GM21619 (cell line): ENCODE results near the gene HHIPL1.

ENCODE experiments used
- ATAC-seq: cut with Tn5 transposase; IDR thresholded peaks from one replicate; pipeline ENCODE4 v1.9.1; 2021; ENCODE audit not compliant: unreplicated experiment

Gene HHIPL1

DNA sequence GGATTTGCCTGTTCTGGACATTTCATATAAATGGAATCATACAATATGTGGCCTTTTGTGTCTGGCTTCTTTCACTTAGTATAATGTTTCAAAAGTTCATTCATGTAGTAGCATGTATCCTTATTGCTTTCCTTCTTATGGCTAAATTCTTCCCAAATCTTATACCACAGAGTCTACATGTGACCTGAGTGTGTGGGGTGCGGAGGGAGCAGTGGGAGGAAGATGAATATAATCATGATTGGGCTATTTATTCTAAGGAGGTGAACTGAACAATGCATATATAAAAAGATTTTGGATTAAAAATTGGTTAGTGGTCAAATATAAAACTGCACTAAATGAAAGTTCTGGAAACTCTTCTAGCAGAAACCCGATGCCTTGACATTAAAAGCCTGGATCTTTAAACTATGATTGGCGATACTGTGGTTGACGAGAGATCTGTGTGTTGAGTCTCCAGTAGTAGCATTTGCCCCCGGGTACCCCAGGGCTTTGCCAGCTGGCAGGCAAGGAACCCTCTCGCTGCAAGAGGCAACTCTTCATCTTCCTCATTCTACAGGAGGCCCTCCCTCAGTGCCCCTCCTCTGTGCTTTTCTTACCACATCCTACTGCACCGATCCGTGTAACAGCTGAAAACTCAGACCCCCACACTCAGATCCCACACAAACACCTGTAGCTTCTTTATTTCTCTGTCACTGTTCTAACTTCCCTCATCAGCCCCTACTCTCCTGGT lies 41.8 kb downstream of the HHIPL1 start:
- ATAC-seq, result no peak

GRCh38 chr14:99687284-99688209 lies 42.6 kb downstream of the HHIPL1 start:
- ATAC-seq, result no peak

- no peak for ATAC-seq
These were observed 43.3 kb downstream of the HHIPL1 start for GRCh38 chr14:99688210-99688581.

DNA sequence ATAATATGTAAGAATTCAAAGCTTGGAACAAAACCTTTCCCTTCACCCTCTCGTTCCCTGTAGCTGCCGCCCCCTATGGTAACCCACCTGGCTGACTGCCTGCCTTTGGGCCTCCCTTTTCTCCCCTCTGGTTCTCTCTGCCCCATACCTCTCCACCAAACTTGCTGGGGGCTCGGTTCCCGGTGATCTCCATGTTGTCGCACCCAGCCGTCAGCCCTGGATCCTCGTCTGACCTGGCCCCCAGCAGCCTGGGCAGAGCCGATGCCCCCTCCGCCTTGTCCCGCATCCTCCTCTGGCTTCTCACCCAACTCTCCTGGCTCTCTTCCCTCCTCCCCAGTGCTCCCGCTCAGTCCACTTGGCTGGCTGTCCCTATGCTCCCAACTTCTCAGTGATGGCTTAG lies 43.7 kb downstream of the HHIPL1 start:
- ATAC-seq, result no peak

- ATAC-seq, result no peak
These were observed 44.6 kb downstream of the HHIPL1 start for GRCh38 chr14:99689266-99690236.

- no peak for ATAC-seq
These were observed 45.7 kb downstream of the HHIPL1 start for GRCh38 chr14:99690636-99691035.

DNA sequence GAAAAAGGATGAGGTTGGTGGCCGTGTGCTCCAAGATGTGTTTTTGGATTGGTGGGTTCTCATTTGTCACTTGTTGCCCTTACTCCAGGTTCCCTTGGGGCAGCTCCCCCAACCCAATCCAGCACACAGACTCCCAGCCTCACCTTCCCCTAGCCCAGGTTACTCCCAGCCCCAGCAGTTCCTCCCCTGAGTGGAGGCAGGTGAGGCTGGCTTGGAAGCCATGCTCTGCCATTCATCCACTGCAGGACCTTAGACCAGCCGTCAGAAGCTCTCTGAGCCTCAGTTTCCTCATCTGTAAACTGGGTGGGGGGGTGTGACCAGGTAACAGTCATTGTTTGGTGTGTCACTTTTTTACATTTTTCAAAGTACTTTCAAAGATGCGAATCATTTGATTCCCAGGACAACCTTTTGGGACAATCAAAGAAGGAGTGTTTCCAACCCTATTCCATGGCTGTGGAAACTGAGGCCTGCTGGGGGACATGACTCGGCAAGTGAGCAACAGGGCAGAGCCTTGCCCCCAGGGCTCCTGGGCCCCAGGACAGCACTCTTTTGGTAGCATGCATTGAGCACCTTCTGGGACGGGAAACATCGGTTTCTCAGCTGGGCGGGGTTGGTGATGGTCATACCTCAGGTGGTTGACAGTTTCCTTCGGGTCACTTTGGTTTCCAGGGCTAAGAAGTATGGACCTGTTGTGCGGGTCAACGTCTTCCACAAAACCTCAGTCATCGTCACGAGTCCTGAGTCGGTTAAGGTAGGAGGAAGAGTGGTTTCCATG lies 46.4 kb downstream of the HHIPL1 start:
- ATAC-seq, result no peak

GRCh38 chr14:99693918-99694317 lies 49.0 kb downstream of the HHIPL1 start:
- ATAC-seq, result no peak

GRCh38 chr14:99696929-99697328 lies 52.0 kb downstream of the HHIPL1 start:
- ATAC-seq, result no peak

DNA sequence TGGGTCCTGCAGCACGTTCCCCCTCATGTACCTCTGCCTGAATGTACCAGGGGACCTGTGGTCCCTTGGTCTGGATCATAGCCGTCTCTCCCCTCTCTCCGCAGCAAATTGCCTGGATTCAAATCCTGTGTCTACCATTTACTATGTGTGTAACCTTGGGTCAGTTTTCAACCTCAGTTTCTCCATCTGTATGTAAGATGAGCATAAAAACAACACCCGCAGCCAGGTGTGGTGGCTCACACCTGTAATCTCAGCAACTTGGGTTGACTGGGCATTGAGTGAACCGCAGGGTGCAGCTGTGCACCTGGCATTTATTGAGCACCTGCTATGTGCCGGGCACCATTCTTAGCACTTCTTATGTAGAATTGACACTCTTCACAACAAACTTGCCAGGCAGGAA lies 53.3 kb downstream of the HHIPL1 start:
- ATAC-seq, result no peak

DNA sequence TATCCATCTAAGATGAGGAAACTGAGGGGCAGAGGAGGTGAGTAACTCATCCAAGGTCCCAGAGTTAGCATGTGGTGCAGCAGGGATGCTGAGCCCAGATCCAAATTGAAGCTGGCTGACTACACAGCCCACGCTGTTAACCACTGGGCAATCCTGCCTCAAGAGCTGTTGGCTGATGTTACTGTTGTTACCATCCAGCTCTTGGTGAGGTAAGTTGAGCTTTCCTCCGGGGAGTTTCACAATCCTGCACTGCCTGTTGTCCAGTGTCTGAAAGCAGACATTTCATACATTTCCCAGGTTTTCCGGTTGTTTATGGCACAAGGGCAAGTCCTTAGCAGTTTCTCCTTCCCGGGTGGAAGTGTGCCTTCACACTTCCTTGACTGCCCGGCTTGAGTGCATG lies 53.7 kb downstream of the HHIPL1 start:
- ATAC-seq, result no peak

GRCh38 chr14:99699085-99699760 lies 54.3 kb downstream of the HHIPL1 start:
- no peak for ATAC-seq

DNA sequence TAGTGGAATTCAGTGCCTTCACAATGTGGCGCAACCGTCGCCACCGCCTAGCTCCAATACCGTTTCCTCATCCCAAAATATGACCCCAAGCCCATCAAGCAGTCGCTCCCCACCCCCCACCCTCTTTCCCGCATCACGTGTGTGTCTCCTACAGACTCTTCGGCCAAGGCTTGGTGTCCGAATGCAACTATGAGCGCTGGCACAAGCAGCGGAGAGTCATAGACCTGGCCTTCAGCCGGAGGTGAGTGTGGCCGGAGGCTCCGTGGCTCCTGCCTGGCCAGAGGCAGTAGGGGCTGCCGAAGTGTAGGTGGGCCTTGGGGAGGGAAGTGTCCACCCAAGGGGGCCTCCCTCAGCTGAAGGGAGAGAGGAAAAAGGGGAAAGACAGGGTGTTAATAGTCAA lies 54.9 kb downstream of the HHIPL1 start:
- no peak for ATAC-seq

- no peak for ATAC-seq
These were observed 55.5 kb downstream of the HHIPL1 start for GRCh38 chr14:99700379-99700778.

GRCh38 chr14:99701260-99701659 lies 56.3 kb downstream of the HHIPL1 start:
- ATAC-seq, result no peak

GRCh38 chr14:99702115-99702514 lies 57.2 kb downstream of the HHIPL1 start:
- no peak for ATAC-seq

DNA sequence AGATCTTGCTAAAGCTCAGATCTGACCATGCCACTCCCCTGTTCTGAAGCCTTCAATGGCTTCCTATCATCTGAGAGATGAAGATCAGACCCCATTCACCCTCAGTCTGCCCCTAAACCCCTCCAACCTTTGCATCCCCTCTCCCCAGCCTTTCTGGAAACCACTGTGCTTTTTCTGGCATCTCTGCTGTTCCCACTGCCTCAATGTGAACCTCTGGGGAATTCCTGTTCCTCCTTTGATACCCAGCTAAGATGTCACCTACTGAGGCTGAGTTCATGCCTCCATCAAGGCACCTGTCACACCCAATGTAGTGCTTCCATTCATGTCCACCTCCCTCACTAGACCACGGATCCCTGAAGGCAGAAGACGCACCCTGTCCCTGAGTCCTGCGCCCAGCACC lies 58.5 kb downstream of the HHIPL1 start:
- ATAC-seq, result no peak

DNA sequence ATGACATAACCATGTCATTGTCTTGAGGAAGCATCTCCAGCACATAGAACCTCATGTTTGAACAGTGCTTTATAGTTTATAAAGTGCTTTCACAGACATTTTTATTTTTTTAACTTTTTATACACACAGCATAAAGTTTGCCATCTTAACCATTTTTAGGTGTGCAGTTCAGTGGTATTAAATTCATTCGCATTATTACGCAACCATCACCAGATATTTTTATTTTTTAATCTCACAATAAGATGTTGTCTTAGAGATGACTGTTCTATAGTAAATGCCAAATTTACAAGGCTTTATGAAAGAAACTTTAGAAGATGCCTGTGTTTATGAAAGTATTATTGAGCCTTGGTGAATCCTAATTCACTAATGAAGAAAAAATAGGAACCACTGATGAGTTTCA lies 59.1 kb downstream of the HHIPL1 start:
- ATAC-seq, result no peak

- ATAC-seq, result no peak
These were observed 61.4 kb downstream of the HHIPL1 start for GRCh38 chr14:99706107-99706900.
